Measurements from ENCODE around the gene HIRA. TPM values are rescaled to one million over a fixed set of nuclear protein-coding genes. Genes with fewer than 3 reads are reported as not detected.

HIRA gene
- polyA plus RNA-seq, 2 of the 4 experiments (the other 2 are of a cell fraction), result 12.3 to 16.6 TPM

DNA sequence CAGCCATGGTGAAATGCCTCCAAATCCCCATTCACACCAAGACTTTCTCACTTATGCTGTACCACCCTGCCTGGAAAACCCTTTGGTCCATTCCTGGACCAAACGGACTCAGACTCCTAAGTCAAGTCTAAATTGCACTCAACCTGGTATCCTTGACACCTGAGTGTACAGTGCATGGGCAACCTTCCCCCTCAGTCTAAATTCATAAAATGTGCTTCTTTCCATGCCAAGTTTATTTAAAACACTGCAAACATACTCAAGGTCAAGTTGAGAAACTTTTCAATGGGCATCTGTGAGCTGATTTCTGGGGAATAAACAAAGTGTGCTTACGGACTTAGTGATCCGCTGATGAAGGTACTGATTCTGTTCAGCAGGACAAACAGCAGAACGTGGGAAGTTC, 26.4 kb downstream of the HIRA start:
- POLR2A ChIA-PET, result no interaction called here
- Histone ChIP-seq H3K4me2 (no peak overlapping the region), H3K4me3 (no peak overlapping the region), H3K9me3 (no peaks in the 10 kb centered on the region), H3K27ac (no peak overlapping the region), H3K4me1 (no peaks in the 10 kb centered on the region)
- DNase-seq (ENCODE audit: low read depth in 1 of 2, low spot score in 1 of 2), result no peak
- CTCF ChIA-PET, result interaction anchor here (0.9 kb wide), 1 partner anchor 225 kb away, joined by 3 read pairs; no protein-coding TSS in a partner anchor
- no peak for FAIRE-seq
- no peak for TF ChIP-seq CHD4 (IDR thresholded peaks at IDR 0.05; ENCODE audit: borderline replicate concordance)
- TF ChIP-seq NFE2L2 (conservative IDR thresholded peaks at IDR 0.05; ENCODE audit: low read length), result no peak
- no peak for TF ChIP-seq HOXB13 (CRISPR knock-in tag; IDR thresholded peaks at IDR 0.05; ENCODE audit: low read depth)
- TF ChIP-seq ESRRA (IDR thresholded peaks at IDR 0.05; ENCODE audit: borderline replicate concordance, low read length), result no peak
- no peak for TF ChIP-seq CBX2 (IDR thresholded peaks at IDR 0.05; ENCODE audit: borderline replicate concordance, low read depth)
- WGBS (ENCODE audit: missing lambda C conversion rate), result 92% methylated on average over 4 of the region's 4 CpGs
- no peak for ATAC-seq

GRCh38 chr22:19404676-19405075, 26.9 kb downstream of the HIRA start:
- Histone ChIP-seq H3K4me1 (no peaks in the 10 kb centered on the region), H3K27ac (no peak overlapping the region), H3K4me3 (no peak overlapping the region), H3K9me3 (no peaks in the 10 kb centered on the region), H3K4me2 (no peak overlapping the region)
- no peak for FAIRE-seq
- DNase-seq (ENCODE audit: low read depth in 1 of 2, low spot score in 1 of 2), result no peak
- ChIA-PET POLR2A (no interaction called here), CTCF (interaction anchor here (0.6 to 0.7 kb wide), 2 partner anchors 224 to 1798 kb away, joined by 3 read pairs; no protein-coding TSS in a partner anchor)
- no peak for ATAC-seq
- 100% methylated on average over 2 of the region's 3 CpGs for WGBS (ENCODE audit: missing lambda C conversion rate)
- TF ChIP-seq POLR2AphosphoS2 (conservative IDR thresholded peaks at IDR 0.05; ENCODE audit: low read length) (no peak), HOXA7 (CRISPR knock-in tag; IDR thresholded peaks at IDR 0.05) (no peak), POLR2A (IDR thresholded peaks at IDR 0.05; ENCODE audit: low read length) (no peak), ELK1 (IDR thresholded peaks at IDR 0.05; ENCODE audit: low read depth, low read length) (no peak), RFX5 (IDR thresholded peaks at IDR 0.05) (no peak), JUNB (IDR thresholded peaks at IDR 0.05) (no peak), MAX (IDR thresholded peaks at IDR 0.05) (no peak), CHD2 (IDR thresholded peaks at IDR 0.05; ENCODE audit: low read length, partially characterized antibody) (no peak), BHLHE40 (IDR thresholded peaks at IDR 0.05; ENCODE audit: low read depth, low read length) (no peak)

DNA sequence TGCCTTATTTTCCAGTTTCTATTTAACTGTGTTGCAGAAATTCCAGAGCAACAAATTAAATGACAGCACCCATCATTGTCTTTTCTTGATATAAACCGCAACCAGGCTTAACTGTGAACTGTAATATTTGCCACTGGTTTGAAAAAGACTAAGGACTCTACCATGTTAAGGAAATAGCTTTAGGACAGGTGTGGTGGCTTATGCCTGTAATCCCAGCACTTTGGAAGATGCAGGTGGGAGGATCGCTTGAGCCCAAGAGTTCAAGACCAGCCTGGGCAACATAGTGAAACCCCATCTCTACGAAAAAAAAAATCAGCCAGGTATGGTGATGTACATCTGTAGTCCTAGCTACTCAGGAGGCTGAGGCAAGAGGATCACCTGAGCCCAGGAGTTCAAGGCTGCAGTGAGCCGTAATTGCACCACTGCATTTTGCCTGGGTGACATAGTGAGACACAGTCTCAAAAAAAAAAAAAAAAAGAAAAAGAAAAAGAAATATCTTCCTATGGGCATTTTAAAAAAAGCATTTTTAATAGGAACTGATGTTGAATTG, 28.8 kb downstream of the HIRA start:
- H3K4me1 ChIP-seq, result no peaks in the 10 kb centered on the region
- DNase-seq (ENCODE audit: low read depth in 1 of 2, low spot score in 1 of 2) (no peak), FAIRE-seq (no peak), ATAC-seq (no peak)
- no peaks in the 10 kb centered on the region for H3K9me3 ChIP-seq
- H3K4me3 ChIP-seq, result no peak overlapping the region
- TF ChIP-seq KDM5A (IDR thresholded peaks at IDR 0.05), result no peak
- no peak for TF ChIP-seq NR3C1 (IDR thresholded peaks at IDR 0.05)
- TF ChIP-seq ATOH8 (CRISPR knock-in tag; IDR thresholded peaks at IDR 0.05; ENCODE audit: low read depth), result no peak
- no peak for TF ChIP-seq EP300 (IDR thresholded peaks at IDR 0.05)
- no peak for TF ChIP-seq JUNB (IDR thresholded peaks at IDR 0.05)
- TF ChIP-seq BCL3 (IDR thresholded peaks at IDR 0.05), result no peak
- TF ChIP-seq MYC (IDR thresholded peaks at IDR 0.05; ENCODE audit: borderline replicate concordance, low read length), result no peak
- no peak for TF ChIP-seq EHMT2 (IDR thresholded peaks at IDR 0.05; ENCODE audit: low read depth)
- TF ChIP-seq RARB (CRISPR knock-in tag; IDR thresholded peaks at IDR 0.05), result no peak
- no peak for TF ChIP-seq EHF (CRISPR knock-in tag; IDR thresholded peaks at IDR 0.05)
- no peak for TF ChIP-seq TFCP2L1 (CRISPR knock-in tag; IDR thresholded peaks at IDR 0.05)
- TF ChIP-seq RCOR1 (IDR thresholded peaks at IDR 0.05; ENCODE audit: low read depth, low read length), result no peak
- no peak for TF ChIP-seq NPAS2 (CRISPR knock-in tag; IDR thresholded peaks at IDR 0.05; ENCODE audit: borderline replicate concordance)
- TF ChIP-seq CBX2 (IDR thresholded peaks at IDR 0.05; ENCODE audit: borderline replicate concordance, low read depth), result no peak
- no peak for TF ChIP-seq USF2 (IDR thresholded peaks at IDR 0.05)
- no peak for TF ChIP-seq PBX3 (IDR thresholded peaks at IDR 0.05)
- TF ChIP-seq POLR2A (IDR thresholded peaks at IDR 0.05; ENCODE audit: low read length), result no peak
- no peak for TF ChIP-seq GATA3 (IDR thresholded peaks at IDR 0.05; ENCODE audit: borderline replicate concordance)
- H3K27ac ChIP-seq, result no peak overlapping the region
- no peak overlapping the region for H3K4me2 ChIP-seq
- 92% methylated on average over 4 of the region's 4 CpGs for WGBS (ENCODE audit: missing lambda C conversion rate)
- POLR2A ChIA-PET, result no interaction called here
- CTCF ChIA-PET, result no interaction called here

Data from A549 (cell line).